Inflammatory macrophage (primary cell): ENCODE data around the gene LGALS7.
"Not testable (repeated sequence)": the region's sequence is repeated elsewhere in the genome, so short reads cannot be mapped to it uniquely, and the experiment has no call there.

Experiments
- DNase-seq, 2 donors: peaks; one replicate each; pipeline ENCODE4 v3.0.0-alpha.2; 2020 to 2022
- total RNA-seq, 18 experiments: gene quantifications; one replicate each; lab custom pipeline; 2026; ENCODE audit warnings: mixed read lengths in 6 of 18, inconsistent platforms in 2 of 18; lab: John Stamatoyannopoulos, UW

The LGALS7 gene
- total RNA-seq = 0 reads per million in 18 experiments

GRCh38 chr19:38773469-38774177 is at the start of gene LGALS7:
Gene LGALS7 (minus strand): TSS chr19:38773517. CDS start chr19:38773492, 25 bp downstream.
- DNase-seq = no peak

GRCh38 chr19:38821230-38821825 is 48.0 kb upstream of the LGALS7 start:
- not testable (repeated sequence) for DNase-seq

- no peak for DNase-seq
These were observed 46.1 kb upstream of the LGALS7 start for GRCh38 chr19:38819231-38819920.

DNA sequence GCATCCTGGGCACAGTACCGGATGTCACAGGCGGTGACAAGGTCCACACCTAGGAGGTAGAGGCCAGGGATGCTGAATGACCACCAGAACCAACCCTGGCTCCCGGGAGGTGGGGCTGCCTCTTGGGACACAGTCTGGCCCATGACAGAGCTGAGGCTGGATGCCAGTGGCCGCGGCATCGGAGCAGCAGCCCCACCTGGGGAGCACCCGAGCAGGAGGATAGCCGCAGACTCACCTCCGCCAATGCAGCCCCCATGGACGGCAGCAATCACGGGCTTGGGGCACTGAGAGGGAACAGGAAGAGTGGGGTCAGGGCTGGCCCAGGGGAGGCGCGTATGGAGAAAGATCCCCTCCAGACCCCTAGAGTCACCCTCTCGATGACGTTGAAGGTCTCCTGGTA is 43.8 kb upstream of the LGALS7 start:
- DNase-seq = no peak

GRCh38 chr19:38816131-38816750 is 42.9 kb upstream of the LGALS7 start:
- no peak for DNase-seq

DNA sequence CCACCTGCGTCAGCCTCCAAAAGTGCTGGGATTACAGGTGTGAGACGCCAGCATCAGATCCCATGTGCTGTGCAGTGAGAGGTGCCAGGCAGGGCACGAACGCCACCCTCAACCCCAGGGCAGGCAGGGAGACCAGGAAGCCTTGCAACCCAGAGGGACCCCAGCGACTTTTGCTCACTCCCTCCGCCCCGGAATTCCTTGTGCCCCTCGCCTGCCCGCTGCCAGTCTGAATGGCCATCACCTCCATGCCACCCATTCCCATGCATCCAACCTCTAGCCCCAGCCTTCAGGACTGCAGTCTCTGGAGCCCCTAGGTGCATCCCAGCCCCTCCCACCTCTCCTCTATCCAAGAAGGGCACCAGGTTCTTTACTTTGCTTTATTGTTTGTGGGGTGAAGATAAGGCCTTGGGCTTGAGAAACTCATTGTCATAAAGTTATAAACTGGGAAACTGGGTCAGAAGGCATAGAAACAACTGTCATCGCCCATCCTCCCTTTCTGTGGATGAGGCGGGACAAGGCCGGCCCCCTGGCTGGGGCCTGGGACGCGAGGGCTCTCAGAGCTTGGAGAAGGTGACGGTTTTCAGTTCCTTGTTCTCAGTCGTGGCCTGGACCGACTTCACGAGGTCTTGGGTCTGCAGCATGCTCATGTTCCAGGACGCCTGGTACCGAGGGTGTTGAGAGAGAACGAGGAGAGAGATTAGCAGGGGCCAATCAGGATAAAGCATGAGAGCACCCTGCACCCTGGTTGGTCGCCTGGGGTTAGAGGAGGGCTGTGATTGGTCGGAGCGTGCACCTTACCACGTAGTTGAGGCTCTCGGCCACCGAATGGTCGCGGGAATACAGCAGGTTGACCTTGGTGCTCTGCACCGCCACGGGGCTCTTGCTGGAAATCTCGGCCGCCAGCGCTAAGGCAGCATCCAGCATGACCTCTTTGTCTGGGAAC is 42.0 kb upstream of the LGALS7 start:
- DNase-seq = no peak

DNA sequence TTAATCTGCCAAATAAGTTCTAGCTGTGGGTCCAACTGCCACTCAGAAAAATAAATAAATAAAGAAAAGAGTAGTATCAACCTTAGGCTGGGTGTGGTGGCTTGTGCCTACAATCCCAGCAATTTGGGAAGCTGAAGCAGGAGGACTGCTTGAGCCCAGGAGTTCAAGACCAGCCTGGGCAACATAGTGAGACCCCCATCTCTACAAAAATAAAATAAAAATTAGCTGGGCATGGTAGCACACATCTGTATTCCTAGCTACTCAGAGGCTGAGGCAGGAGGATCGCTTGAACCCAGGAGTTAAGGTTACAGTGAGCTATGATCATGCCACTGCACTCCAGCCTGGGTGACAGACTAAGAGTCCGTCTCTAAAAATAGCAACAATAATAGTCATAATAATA is 40.6 kb upstream of the LGALS7 start:
- not testable (repeated sequence) for DNase-seq

- DNase-seq = no peak
These were observed 40.0 kb upstream of the LGALS7 start for GRCh38 chr19:38813323-38813722.

GRCh38 chr19:38812841-38813320 is 39.6 kb upstream of the LGALS7 start, which contains the start of gene LGALS4:
Gene LGALS4 (minus strand): TSS chr19:38812945. CDS start chr19:38812886, 59 bp downstream.
- no peak for DNase-seq

GRCh38 chr19:38812009-38812840 is 38.9 kb upstream of the LGALS7 start:
- no peak for DNase-seq

- DNase-seq = no peak
These were observed 36.4 kb upstream of the LGALS7 start for GRCh38 chr19:38809592-38810252.

DNA sequence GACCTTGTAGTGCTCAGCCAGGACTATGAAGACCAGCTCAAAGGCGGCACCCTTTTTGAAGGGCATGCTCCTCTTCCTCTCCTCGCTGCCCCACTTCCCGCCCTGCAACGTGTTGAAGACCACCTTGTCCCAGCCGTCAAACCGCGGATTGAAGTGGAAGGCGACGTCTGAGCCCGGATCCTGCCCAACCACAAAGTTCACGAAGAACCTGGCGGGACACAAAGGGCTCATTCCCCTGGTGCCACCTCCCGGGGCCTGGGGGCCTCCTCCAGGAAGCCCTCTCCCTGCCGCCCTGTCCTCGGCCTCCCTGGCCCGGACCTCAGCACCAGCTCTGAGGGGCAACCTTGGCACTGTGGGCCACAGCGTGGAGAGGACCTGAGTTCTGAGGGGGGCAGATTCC is 35.4 kb upstream of the LGALS7 start:
- no peak for DNase-seq

DNA sequence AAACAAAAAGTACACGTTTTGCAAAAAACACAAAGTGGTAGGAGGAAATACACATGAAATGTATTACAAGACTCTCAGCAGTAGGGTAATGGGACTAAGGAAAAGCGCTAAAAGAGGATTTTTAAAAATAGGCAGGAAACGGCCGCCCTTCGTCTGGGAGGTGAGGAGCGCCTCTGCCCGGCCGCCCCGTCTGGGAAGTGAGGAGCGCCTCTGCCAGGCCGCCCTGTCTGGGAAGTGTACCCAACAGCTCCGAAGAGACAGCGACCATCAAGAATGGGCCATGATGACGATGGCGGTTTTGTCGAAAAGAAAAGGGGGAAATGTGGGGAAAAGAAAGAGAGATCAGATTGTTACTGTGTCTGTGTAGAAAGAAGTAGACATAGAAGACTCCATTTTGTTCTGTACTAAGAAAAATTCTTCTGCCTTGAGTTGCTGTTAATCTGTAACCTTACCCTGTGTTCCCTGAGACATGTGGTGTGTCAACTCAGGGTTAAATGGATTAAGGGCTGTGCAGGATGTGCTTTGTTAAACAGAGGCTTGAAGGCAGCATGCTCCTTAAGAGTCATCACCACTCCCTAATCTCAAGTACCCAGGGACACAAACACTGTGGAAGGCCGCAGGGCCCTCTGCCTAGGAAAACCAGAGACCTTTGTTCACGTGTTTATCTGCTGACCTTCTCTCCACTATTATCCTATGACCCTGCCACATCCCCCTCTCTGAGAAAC is 34.2 kb upstream of the LGALS7 start:
- not testable (repeated sequence) for DNase-seq

- DNase-seq = no peak
These were observed 33.1 kb upstream of the LGALS7 start for GRCh38 chr19:38806371-38806770.

DNA sequence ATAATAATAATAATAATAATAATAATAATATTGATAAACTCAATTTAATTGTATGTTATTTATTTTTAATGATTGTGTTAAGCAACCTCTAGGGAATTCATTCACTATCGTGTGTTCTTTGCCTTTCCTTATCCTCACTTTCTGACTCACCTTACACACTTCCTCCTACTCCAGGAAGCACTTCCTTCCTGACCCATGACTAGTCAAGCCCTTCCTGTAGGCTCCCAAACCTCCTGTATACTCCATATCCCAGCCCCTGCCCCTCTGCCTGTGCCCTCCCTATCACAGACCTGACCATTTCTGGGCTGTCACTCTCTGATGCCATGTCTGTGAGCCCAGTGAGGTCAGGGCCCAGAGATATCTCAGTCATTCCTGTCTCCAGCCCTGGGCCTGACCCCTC is 31.9 kb upstream of the LGALS7 start:
- no peak for DNase-seq

GRCh38 chr19:38803543-38803942 is 30.2 kb upstream of the LGALS7 start:
- DNase-seq = no peak

GRCh38 chr19:38801359-38802095 is 28.2 kb upstream of the LGALS7 start:
- DNase-seq = no peak

DNA sequence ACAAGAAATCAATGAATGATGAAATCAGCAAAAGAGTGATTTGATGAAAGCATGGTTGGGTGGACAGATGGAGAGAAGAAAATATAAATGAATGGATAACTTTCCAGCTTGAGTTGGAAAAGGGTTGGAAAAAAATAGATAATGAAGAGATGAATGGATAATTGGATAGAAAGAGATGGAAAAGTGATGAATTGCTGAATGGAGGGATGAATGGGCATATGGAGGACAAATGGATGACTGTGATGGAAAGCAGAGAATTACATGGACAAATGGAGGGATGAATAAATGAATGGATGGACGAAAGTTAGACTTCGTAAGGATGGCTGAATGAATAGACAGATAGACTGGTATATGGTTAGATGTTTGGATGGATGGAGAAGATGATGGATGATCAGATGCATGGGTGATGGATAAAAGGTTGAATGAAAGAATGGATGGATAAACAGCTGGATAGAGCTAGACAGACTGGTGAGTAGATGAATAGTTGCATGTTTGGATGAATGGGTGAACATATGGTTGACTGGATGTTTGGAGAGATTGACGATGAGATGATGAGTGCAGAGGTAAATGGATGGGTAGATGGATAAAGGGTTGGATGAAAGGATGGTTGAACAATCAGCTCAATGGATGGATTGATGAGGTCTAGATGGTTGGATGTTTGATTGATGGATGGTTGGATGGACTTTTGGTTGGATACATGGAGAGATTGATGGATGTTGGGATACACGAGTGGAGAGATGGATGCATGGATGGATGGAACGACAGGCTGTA is 27.4 kb upstream of the LGALS7 start:
- DNase-seq = no peak
